SKM-1 (cell line): ENCODE measurements around the gene OR9G1.
"Not testable (repeated sequence)": the region's sequence is repeated elsewhere in the genome, so short reads cannot be mapped to it uniquely, and the experiment has no call there.

Experiments used
- DNase-seq: peaks from one replicate; lab custom pipeline; 2025; ENCODE audit not compliant: unreplicated experiment; lab: John Stamatoyannopoulos, UW

The OR9G1 gene

GRCh38 chr11:56698795-56699194 is at the start of gene OR9G1:
Gene OR9G1 (plus strand): TSS chr11:56699095. CDS start chr11:56700388, 1,293 bp downstream.
- DNase-seq = no peak

DNA sequence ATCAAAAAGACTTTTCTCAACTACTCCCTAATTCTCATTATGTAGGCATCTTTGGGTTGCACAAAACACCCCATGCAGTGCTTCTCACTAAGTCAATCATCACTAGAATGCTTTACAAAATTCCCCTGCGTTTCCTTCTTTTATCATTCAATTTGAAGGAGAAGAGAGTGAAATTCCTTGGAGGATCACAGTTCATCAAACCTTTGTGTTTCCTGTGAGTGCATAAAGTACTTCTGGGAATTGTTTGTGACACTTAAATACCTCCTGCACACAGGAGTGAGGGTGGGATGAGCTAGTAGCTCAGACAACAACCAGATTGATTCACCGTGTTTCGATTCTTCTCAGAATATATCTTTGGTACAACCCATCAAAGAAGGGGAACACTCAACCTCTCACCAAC is 39.1 kb upstream of the OR9G1 start:
- DNase-seq = no peak

DNA sequence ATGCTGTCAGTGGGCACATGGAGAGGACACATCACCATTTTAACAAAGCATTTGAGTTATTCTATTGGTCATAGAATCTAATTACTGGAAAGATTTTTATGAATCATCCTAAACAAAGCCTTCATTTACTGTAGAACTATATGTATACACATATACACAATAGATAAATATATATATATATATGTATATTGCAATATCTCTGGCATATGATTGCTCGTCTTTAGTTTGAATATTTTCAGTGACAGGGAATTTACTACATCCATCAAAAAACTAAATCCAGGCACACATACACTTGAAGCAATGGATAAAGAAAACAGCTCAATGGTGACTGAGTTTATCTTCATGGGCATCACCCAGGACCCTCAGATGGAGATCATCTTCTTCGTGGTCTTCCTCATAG is 35.5 kb upstream of the OR9G1 start, which contains the start of gene OR5AR1:
Gene OR5AR1, plus strand, starts transcription at position 301 of the 400 bp plus-strand sequence. Its CDS starts 0 bp downstream, at position 301.
- DNase-seq = no peak

DNA sequence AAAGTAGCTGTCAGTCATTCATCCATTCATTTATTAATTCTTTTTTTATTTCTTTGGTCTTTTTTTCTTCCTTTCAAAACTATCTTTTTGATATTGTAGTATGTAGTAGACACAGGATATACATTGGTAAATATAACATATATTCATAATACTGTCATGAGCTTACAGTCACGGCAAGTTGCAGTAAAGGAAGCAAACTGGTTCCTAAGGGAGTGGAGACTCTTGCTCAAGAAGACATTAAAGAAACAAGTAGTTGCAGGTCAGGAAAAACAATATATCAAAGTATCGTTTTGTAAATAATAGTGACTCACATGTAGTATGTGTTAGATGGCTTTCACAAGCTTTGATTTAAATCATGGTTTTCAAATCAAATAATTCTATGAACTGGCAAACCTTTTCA is 27.9 kb upstream of the OR9G1 start:
- DNase-seq = no peak

- DNase-seq = no peak
Measured at GRCh38 chr11:56688554-56689100, 10.3 kb upstream of the OR9G1 start.

GRCh38 chr11:56691179-56691578 is 7.7 kb upstream of the OR9G1 start:
- not testable (repeated sequence) for DNase-seq

GRCh38 chr11:56693428-56693827 is 5.5 kb upstream of the OR9G1 start:
- no peak for DNase-seq

- no peak for DNase-seq
Measured at GRCh38 chr11:56700242-56700913, 1.5 kb downstream of the OR9G1 start.

- no peak for DNase-seq
Measured at GRCh38 chr11:56700914-56701485, 2.1 kb downstream of the OR9G1 start.

GRCh38 chr11:56705784-56706396 is 7.0 kb downstream of the OR9G1 start:
- DNase-seq = no peak

GRCh38 chr11:56706486-56706885 is 7.6 kb downstream of the OR9G1 start:
- DNase-seq = no peak

GRCh38 chr11:56714206-56714605 is 15.3 kb downstream of the OR9G1 start:
- DNase-seq = no peak

- no peak for DNase-seq
Measured at GRCh38 chr11:56716379-56716854, 17.5 kb downstream of the OR9G1 start.

GRCh38 chr11:56720513-56720912 is 21.6 kb downstream of the OR9G1 start:
- DNase-seq = no peak

GRCh38 chr11:56740107-56740506 is 41.2 kb downstream of the OR9G1 start:
- DNase-seq = no peak

- DNase-seq = no peak
Measured at GRCh38 chr11:56740886-56741285, 42.0 kb downstream of the OR9G1 start.

- no peak for DNase-seq
Measured at GRCh38 chr11:56748597-56748996, 49.7 kb downstream of the OR9G1 start, which contains the start of gene OR9G4. Gene OR9G4 (minus strand): TSS chr11:56748697. CDS start chr11:56743766, 4,931 bp downstream.

DNA sequence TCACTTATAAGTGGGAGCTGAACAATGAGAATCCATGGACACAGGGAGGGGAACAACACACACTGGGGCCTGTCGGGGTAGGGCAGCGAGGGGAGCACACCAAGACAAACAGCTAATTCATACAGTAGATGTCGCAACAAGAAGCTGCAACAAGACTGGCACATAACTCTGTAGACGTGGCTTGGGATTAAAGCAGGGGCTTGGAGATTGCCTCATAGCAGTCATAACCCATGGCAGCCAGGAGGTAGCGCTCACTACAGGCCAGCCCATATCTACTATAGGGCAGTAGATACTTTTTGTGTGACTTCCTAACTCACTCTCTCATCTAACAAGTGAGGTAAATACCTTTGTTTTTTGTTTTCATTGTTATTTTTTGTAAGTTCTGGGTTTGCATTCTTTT is 51.3 kb downstream of the OR9G1 start:
- no peak for DNase-seq

DNA sequence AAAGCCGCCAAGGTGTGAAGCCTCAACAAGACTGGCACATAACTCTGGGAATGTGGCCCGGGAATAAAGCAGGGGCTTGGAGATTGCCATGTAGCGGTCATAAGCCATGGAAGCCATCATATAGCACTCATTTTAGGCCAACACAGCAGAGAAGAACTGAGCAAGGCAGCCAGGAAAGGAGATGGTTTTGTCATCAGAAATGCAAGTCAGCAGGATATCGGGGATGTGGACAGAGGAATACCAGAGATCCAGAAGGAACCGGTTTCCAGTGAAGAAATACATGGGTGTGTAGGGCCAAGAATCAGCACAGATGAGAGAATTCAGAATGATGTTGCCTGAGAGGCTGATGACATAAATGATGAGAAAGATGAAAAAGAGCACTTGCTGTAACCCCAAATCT is 52.6 kb downstream of the OR9G1 start:
- no peak for DNase-seq
